Lower leg skin (tissue), 3 donors: ENCODE measurements around the gene VMO1.

ENCODE experiments used
- CTCF ChIP-seq, 3 donors: fragments of 450-650 bp; IDR thresholded peaks; one replicate each; pipeline ENCODE4 v1.5.1; 2016; ENCODE audit warnings: antibody characterized with exemption in 3 of 3, mild to moderate bottlenecking in 3 of 3, moderate library complexity in 2 of 3
- POLR2A ChIP-seq, 2 donors: fragments of 450-650 bp; IDR thresholded peaks; one replicate each; pipeline ENCODE4 v1.6.1; 2016 to 2017; ENCODE audit warnings: antibody characterized with exemption in 2 of 2, mild to moderate bottlenecking in 1 of 2, moderate library complexity in 1 of 2

GRCh38 chr17:4833178-4833940 is 47.2 kb upstream of the VMO1 start, which contains the start of gene MINK1:
- TF ChIP-seq CTCF (IDR thresholded peaks at IDR 0.05): no peak
- no peak for TF ChIP-seq POLR2A (IDR thresholded peaks at IDR 0.05)
